HEK293T (cell line): ENCODE results near the gene CCL4L2.

Source experiments
- FOXM1 ChIP-seq: fragments of 450-650 bp; IDR thresholded peaks from 2 replicates; pipeline ENCODE4 v1.6.1; 2017; ENCODE audit warnings: mild to moderate bottlenecking, borderline replicate concordance
- L3MBTL2 ChIP-seq: fragments of 450-650 bp; conservative IDR thresholded peaks from 2 replicates; pipeline ENCODE4 v1.6.1; 2016; ENCODE audit warnings: mild to moderate bottlenecking
- NFRKB ChIP-seq: fragments of 450-650 bp; IDR thresholded peaks from 2 replicates; pipeline ENCODE4 v1.6.1; 2016; ENCODE audit warnings: mild to moderate bottlenecking, moderate library complexity
- TARDBP ChIP-seq: fragments of 450-650 bp; IDR thresholded peaks from 2 replicates; pipeline ENCODE4 v1.6.1; 2016
- ZNF384 ChIP-seq: fragments of 450-650 bp; IDR thresholded peaks from 2 replicates; pipeline ENCODE4 v1.6.1; 2016

GRCh38 chr17:36209575-36209974 is 1.3 kb upstream of the CCL4L2 start:
- TF ChIP-seq ZNF384 (no peak), L3MBTL2 (no peak), NFRKB (no peak), FOXM1 (no peak), TARDBP (no peak)
